Upper lobe of left lung (tissue), 6 donors: ENCODE results near the gene SFMBT2. TPM values are rescaled to one million over a fixed set of nuclear protein-coding genes. Genes with fewer than 3 reads are reported as not detected.

Experiments
- ATAC-seq, 2 donors: fragments of 200-7000 bp; cut with Tn5 transposase; one replicate each; pipeline ENCODE4 v1.9.1; 2022; ENCODE audit warnings: mild to moderate bottlenecking in 2 of 2, moderate library complexity in 2 of 2; ENCODE audit not compliant: low FRiP score in 2 of 2
- DNase-seq, 2 donors: peaks; one replicate each; pipeline ENCODE4 v3.0.0-alpha.2; 2019 to 2020
- H3K27ac ChIP-seq, 4 donors: fragments of 200-600 bp; sonication (generic); one replicate each; pipeline ENCODE4 v1.5.1; 2016 to 2019
- H3K27me3 ChIP-seq, 4 donors: fragments of 200-600 bp; sonication (generic); one replicate each; pipeline ENCODE4 v1.5.1; 2017 to 2019
- H3K36me3 ChIP-seq, 4 donors: fragments of 200-600 bp; sonication (generic); one replicate each; pipeline ENCODE4 v1.5.1; 2016 to 2019
- H3K4me1 ChIP-seq, 4 donors: fragments of 200-600 bp; sonication (generic); one replicate each; pipeline ENCODE4 v1.5.1; 2018 to 2019
- H3K4me3 ChIP-seq, 4 donors: fragments of 200-600 bp; sonication (generic); one replicate each; pipeline ENCODE4 v1.5.1; 2017 to 2019; ENCODE audit warnings: mild to moderate bottlenecking in 2 of 4, moderate library complexity in 1 of 4
- H3K9me3 ChIP-seq, 4 donors: fragments of 200-600 bp; sonication (generic); one replicate each; pipeline ENCODE4 v1.5.1; 2018 to 2019
- EP300 ChIP-seq, 4 donors: sonication (generic); formaldehyde crosslinking; IDR thresholded peaks; one replicate each; pipeline ENCODE4 v1.5.1; 2017; ENCODE audit warnings: antibody characterized with exemption in 4 of 4, control low read depth in 2 of 4
- POLR2A ChIP-seq, 4 donors: fragments of 450-650 bp; IDR thresholded peaks; one replicate each; pipeline ENCODE4 v1.5.1; 2016 to 2017; ENCODE audit warnings: antibody characterized with exemption in 4 of 4, mild to moderate bottlenecking in 2 of 4
- POLR2AphosphoS5 ChIP-seq, 2 donors: sonication (generic); formaldehyde crosslinking; IDR thresholded peaks; one replicate each; pipeline ENCODE4 v1.5.1; 2017; ENCODE audit warnings: antibody characterized with exemption in 2 of 2
- WGBS, 2 donors: methylation state at CpG; one replicate each; pipeline ENCODE4 v1.1.5; 2017 to 2018; 5-methylcytosine and 5-hydroxymethylcytosine counted together
- total RNA-seq, 6 donors: library from RNA; depleted of rRNA in 4 of 6; stranded (reverse); fragments of >200 nt in 4 of 6; gene quantifications; one replicate each; pipeline versions ENCODE4 v1.1.0 to v1.2.1, GENCODE V29; 2016 to 2021
- TF ChIP-seq, protein P1 (sequence below), 6 experiments: fragments of 450-650 bp in 4 of 6; fragments of 200-600 bp in 2 of 6; sonication (generic) in 2 of 6; IDR thresholded peaks; one replicate each; pipeline ENCODE4 v1.5.1; 2016 to 2019; ENCODE audit warnings: antibody characterized with exemption in 6 of 6
- donor health status: DM: no; HTN: no; CAD: no; lungs with moderate emphysema.
- donor health status: DM: no; HTN: yes; CAD: no; lungs with severe emphysema.

The SFMBT2 gene
- total RNA-seq, 6 donors from 2014 or later = 6.2 to 14.6 (median 10.2) TPM

DNA sequence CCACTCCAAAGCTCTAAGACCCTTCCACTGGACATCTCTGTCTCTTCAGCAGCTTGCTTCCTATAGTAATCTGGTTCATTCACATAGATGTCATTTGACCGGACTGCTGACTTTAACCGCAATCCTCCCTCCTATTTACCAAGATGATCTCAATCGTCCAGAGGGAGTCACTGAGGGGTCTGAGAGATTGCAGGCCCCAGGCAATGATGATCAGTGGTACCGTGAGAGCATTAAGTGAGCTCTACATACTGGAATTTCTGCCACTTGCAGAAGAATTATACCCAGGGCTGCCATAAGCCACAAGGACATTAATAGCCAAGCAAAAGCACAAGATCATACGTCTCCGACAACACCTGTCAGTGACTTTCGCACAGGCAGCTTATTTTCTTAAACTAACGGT, 245.9 kb downstream of the SFMBT2 start:
- H3K4me3 ChIP-seq = no peak overlapping the region
- H3K36me3 ChIP-seq = peaks cover 0 to 6% (median 2%) of the 10 kb centered on the region in 4 donors
- H3K9me3 ChIP-seq = no peaks in the 10 kb centered on the region
- DNase-seq (no peak), ATAC-seq (no peak)
- TF ChIP-seq POLR2AphosphoS5 (IDR thresholded peaks at IDR 0.05) (no peak), EP300 (IDR thresholded peaks at IDR 0.05) (no peak), POLR2A (IDR thresholded peaks at IDR 0.05) (no peak)
- TF ChIP-seq, protein P1, sequence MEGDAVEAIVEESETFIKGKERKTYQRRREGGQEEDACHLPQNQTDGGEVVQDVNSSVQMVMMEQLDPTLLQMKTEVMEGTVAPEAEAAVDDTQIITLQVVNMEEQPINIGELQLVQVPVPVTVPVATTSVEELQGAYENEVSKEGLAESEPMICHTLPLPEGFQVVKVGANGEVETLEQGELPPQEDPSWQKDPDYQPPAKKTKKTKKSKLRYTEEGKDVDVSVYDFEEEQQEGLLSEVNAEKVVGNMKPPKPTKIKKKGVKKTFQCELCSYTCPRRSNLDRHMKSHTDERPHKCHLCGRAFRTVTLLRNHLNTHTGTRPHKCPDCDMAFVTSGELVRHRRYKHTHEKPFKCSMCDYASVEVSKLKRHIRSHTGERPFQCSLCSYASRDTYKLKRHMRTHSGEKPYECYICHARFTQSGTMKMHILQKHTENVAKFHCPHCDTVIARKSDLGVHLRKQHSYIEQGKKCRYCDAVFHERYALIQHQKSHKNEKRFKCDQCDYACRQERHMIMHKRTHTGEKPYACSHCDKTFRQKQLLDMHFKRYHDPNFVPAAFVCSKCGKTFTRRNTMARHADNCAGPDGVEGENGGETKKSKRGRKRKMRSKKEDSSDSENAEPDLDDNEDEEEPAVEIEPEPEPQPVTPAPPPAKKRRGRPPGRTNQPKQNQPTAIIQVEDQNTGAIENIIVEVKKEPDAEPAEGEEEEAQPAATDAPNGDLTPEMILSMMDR (IDR thresholded peaks at IDR 0.05) = no peak
- no peak overlapping the region for H3K27ac ChIP-seq
- 91 to 94% methylated on average over 8 of the region's 8 CpGs for WGBS, 2 donors
- no peaks in the 10 kb centered on the region for H3K4me1 ChIP-seq
- no peaks in the 10 kb centered on the region for H3K27me3 ChIP-seq

DNA sequence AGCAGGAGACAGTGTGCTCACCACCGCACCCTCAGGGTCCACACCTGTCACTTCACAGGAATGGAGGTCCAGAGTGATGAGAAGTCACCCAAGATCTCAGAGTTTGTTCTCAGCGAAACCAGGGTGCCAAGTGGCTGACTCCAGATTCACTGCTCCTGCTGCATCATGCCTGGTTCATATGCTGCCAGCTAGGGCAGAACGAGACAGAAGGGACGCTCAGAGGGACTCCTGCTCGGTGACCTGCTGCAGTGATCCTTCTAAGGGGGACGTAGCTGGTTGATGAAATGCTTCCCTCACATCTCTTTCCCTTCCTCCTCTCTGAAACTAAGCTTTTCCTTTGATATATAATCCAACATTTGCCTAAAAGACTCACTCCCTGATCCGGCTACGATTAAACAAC, 248.5 kb downstream of the SFMBT2 start:
- TF ChIP-seq, protein P1 (IDR thresholded peaks at IDR 0.05) = no peak
- TF ChIP-seq EP300 (IDR thresholded peaks at IDR 0.05) = no peak
- no peak for TF ChIP-seq POLR2A (IDR thresholded peaks at IDR 0.05)
- no peak for TF ChIP-seq POLR2AphosphoS5 (IDR thresholded peaks at IDR 0.05)
- H3K27ac ChIP-seq = no peak overlapping the region
- H3K9me3 ChIP-seq = no peaks in the 10 kb centered on the region
- ATAC-seq (no peak), DNase-seq (no peak)
- no peaks in the 10 kb centered on the region for H3K4me1 ChIP-seq
- H3K4me3 ChIP-seq = no peak overlapping the region
- H3K27me3 ChIP-seq = no peaks in the 10 kb centered on the region
- WGBS, 2 donors = 95 to 98% methylated on average over 8 of the region's 8 CpGs
- H3K36me3 ChIP-seq = peaks cover 0 to 4% (median 2%) of the 10 kb centered on the region in 4 donors

DNA sequence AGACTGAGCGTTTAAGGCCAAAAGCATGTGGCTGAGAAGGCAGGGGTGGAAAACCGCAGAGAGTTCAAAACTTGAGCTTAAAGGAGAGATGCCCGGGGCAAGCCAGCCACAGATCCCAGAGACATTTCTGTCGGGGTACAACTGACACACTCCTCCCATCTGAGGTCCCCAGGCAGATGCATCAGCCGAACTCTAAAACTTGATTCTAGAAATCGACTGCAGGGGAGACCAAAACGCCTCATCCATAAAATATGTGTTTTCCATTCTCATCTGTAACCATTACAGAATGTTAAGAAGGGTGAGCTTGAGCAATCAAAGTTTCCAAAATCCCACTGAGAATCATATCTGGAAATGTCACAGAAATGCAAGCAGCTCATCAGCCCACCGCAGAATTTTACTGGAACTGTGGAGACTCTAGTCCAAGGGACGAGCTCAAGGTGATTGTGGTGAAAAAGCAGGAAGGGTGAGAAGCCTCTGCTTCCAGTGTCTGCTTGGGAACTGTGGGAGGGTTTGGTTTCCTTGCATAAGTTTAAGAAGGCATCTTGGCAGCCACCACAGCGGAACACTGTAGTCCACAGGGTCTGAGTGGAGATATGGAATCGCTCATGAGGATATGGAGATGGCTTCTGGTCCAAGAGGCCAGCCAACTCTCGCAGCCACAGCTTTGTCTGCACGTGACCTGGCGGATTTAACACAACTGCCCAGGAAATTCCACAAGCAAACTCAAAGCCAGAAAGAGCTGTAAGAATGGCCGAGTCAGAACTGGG, 249.2 kb downstream of the SFMBT2 start:
- Histone ChIP-seq H3K36me3 (peaks cover 0 to 4% (median 2%) of the 10 kb centered on the region in 4 donors), H3K27me3 (no peaks in the 10 kb centered on the region), H3K27ac (no peak overlapping the region), H3K9me3 (no peaks in the 10 kb centered on the region), H3K4me3 (no peak overlapping the region), H3K4me1 (no peaks in the 10 kb centered on the region)
- DNase-seq = no peak
- ATAC-seq = peak; percentile 34 to 70
- no peak for TF ChIP-seq POLR2A (IDR thresholded peaks at IDR 0.05)
- WGBS, 2 donors = 85 to 86% methylated on average over 15 of the region's 15 CpGs

DNA sequence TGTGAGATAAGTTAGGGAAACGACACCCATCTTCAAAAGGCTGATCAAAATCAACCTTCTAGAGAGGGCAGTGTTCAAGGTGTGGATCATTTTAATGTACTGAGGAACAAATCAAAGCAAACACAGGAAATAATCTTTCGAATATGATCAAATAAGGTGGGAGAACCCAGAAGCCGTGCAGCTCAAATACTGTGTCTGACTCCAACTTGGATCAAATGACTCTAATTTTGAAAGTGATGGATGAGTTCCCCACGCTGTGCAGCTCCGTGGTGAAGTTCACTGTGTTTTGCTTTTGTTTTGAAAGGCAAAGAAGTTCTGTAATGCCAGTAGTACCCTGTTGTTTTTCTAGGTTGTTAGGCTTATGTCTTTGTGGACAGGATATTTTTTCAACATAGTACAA, 250.9 kb downstream of the SFMBT2 start:
- no peak for DNase-seq
- no peak overlapping the region for H3K4me3 ChIP-seq
- no peak for TF ChIP-seq EP300 (IDR thresholded peaks at IDR 0.05)
- TF ChIP-seq POLR2AphosphoS5 (IDR thresholded peaks at IDR 0.05) = no peak
- TF ChIP-seq POLR2A (IDR thresholded peaks at IDR 0.05) = no peak
- TF ChIP-seq, protein P1 (IDR thresholded peaks at IDR 0.05) = no peak
- H3K9me3 ChIP-seq = no peaks in the 10 kb centered on the region
- H3K36me3 ChIP-seq = peaks cover 0 to 4% (median 2%) of the 10 kb centered on the region in 4 donors
- 41 to 59% methylated on average over 5 of the region's 5 CpGs for WGBS, 2 donors
- no peak for ATAC-seq
- H3K4me1 ChIP-seq = no peaks in the 10 kb centered on the region
- no peak overlapping the region for H3K27ac ChIP-seq
- no peaks in the 10 kb centered on the region for H3K27me3 ChIP-seq

DNA sequence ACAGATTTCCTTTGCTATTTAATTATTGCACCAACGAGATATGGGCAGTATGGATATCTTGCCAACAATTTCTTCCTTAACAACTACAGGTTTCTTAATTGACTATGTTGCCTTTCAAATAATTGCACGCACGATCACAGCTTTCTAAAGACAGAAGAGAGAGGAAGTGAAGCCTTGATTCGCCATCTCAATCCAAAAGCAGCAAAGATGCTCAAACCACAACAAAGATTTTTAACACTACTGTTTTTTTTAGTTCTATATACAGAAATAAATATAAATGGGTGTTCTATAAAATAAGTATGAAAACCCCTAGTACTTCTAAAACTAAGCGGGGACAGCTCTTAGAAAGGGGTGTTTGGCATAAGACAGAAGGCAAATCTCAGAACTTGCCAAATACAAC, 251.3 kb downstream of the SFMBT2 start:
- 79 to 85% methylated on average over 5 of the region's 5 CpGs for WGBS, 2 donors
- Histone ChIP-seq H3K27me3 (no peaks in the 10 kb centered on the region), H3K9me3 (no peaks in the 10 kb centered on the region), H3K36me3 (peaks cover 0 to 4% (median 2%) of the 10 kb centered on the region in 4 donors), H3K27ac (no peak overlapping the region), H3K4me3 (no peak overlapping the region), H3K4me1 (no peaks in the 10 kb centered on the region)
- no peak for DNase-seq
- ATAC-seq = no peak
- TF ChIP-seq EP300 (IDR thresholded peaks at IDR 0.05) (no peak), POLR2A (IDR thresholded peaks at IDR 0.05) (no peak), POLR2AphosphoS5 (IDR thresholded peaks at IDR 0.05) (no peak)
- TF ChIP-seq, protein P1 (IDR thresholded peaks at IDR 0.05) = no peak
